Chondrocyte (in vitro differentiated cells): ENCODE measurements around the gene NUP85. TPM values are rescaled to one million over a fixed set of nuclear protein-coding genes. Genes with fewer than 3 reads are reported as not detected.

Experiments used
- DNase-seq: peaks from one replicate; pipeline ENCODE4 v3.0.0; 2021; ENCODE audit warnings: mixed read lengths, low spot score
- H3K27ac Mint-ChIP-seq: one replicate; pipeline ENCODE4 v1.8.0; 2021; ENCODE audit warnings: mild to moderate bottlenecking, moderate library complexity, mixed read lengths; ENCODE audit not compliant: unreplicated experiment
- H3K27me3 Mint-ChIP-seq: 2 replicates; pipeline ENCODE4 v1.8.0; 2021; ENCODE audit warnings: low read depth, mixed read lengths
- H3K36me3 Mint-ChIP-seq: 2 replicates; pipeline ENCODE4 v1.8.0; 2021; ENCODE audit warnings: low read depth, mixed read lengths
- H3K4me1 Mint-ChIP-seq: 2 replicates; pipeline ENCODE4 v1.8.0; 2021; ENCODE audit warnings: low read depth, mild to moderate bottlenecking, mixed read lengths
- H3K4me3 Mint-ChIP-seq: one replicate; pipeline ENCODE4 v1.8.0; 2021; ENCODE audit warnings: mild to moderate bottlenecking, moderate library complexity, mixed read lengths; ENCODE audit not compliant: unreplicated experiment
- H3K9me3 Mint-ChIP-seq: 2 replicates; pipeline ENCODE4 v1.8.0; 2021; ENCODE audit warnings: low read depth, mixed read lengths
- total RNA-seq: library from RNA; stranded (reverse); gene quantifications from 3 replicates; pipeline ENCODE4 v1.2.1, GENCODE V29; 2021
- TF ChIP-seq, protein P1 (sequence below): fragments of 200-600 bp; sonication (generic); IDR thresholded peaks from 2 replicates; pipeline ENCODE4 v1.5.0; 2021; ENCODE audit warnings: antibody characterized with exemption, mild to moderate bottlenecking, moderate library complexity

The NUP85 gene
- total RNA-seq, 1 donor from 2014 or later: 41.3 TPM

DNA sequence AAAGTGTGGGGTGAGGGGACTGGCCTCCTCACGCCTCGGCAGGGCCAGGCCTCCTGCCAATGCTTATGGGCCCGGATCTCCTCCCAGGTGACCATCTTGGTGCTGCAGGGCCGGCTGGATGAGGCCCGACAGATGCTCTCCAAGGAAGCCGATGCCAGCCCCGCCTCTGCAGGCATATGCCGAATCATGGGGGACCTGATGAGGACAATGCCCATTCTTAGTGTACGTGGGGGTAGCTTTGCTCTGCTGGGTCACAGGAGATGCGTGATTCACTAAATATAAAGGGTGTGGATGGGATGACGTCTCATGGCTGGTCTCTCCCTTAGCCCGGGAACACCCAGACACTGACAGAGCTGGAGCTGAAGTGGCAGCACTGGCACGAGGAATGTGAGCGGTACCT lies 19.5 kb downstream of the NUP85 start:
- no peaks in the 10 kb centered on the region for H3K9me3 Mint-ChIP-seq
- H3K36me3 Mint-ChIP-seq: peaks cover 23% of the 10 kb centered on the region
- H3K4me1 Mint-ChIP-seq: no peaks in the 10 kb centered on the region
- TF ChIP-seq, protein P1, sequence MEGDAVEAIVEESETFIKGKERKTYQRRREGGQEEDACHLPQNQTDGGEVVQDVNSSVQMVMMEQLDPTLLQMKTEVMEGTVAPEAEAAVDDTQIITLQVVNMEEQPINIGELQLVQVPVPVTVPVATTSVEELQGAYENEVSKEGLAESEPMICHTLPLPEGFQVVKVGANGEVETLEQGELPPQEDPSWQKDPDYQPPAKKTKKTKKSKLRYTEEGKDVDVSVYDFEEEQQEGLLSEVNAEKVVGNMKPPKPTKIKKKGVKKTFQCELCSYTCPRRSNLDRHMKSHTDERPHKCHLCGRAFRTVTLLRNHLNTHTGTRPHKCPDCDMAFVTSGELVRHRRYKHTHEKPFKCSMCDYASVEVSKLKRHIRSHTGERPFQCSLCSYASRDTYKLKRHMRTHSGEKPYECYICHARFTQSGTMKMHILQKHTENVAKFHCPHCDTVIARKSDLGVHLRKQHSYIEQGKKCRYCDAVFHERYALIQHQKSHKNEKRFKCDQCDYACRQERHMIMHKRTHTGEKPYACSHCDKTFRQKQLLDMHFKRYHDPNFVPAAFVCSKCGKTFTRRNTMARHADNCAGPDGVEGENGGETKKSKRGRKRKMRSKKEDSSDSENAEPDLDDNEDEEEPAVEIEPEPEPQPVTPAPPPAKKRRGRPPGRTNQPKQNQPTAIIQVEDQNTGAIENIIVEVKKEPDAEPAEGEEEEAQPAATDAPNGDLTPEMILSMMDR: no peak
- no peak overlapping the region for H3K27ac Mint-ChIP-seq
- DNase-seq: peak; percentile 57
- no peak overlapping the region for H3K4me3 Mint-ChIP-seq
- H3K27me3 Mint-ChIP-seq: no peaks in the 10 kb centered on the region

DNA sequence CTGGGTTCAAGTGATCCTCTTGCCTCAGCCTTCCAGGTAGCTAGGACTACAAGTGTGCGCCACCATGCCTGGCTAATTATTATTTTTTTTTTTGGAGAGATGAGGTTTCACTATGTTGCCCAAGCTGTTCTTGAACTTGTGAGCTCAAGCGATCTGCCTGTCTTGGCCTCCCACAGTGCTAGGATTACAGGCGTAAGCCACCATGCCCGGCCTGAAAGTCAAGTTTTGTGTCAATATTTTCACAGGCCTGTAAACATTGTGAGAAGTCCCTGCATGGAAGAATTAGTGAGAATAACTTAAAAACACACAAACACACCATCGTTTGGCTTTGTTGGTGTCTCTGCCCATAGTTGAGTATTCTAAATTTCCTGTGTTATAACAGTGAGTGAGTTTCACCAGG lies 22.2 kb downstream of the NUP85 start:
- Mint-ChIP-seq H3K4me1 (no peaks in the 10 kb centered on the region), H3K36me3 (peaks cover 27% of the 10 kb centered on the region), H3K9me3 (no peaks in the 10 kb centered on the region), H3K27me3 (no peaks in the 10 kb centered on the region), H3K27ac (no peak overlapping the region), H3K4me3 (no peak overlapping the region)
- no peak for DNase-seq
- TF ChIP-seq, protein P1: no peak

DNA sequence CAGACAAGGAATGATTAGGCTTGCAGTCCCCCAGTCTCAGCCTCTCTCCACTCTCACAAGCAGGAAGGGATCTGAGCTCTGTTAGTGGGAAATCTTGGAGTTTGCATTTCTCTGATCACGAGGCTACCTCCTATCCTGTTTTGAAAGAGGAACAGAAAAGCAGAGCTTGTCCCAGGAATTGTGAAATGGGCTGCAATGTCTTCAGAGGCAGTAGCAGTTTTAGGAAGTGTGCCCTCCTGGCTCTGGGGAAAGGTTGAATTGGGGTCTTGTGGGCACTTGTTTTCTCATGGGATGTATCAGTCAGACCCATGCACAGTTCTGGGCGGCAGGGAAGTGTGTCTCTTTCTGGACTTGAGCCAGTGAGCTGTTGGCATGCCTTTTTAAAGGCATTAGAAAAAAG lies 22.8 kb downstream of the NUP85 start:
- H3K27me3 Mint-ChIP-seq: no peaks in the 10 kb centered on the region
- TF ChIP-seq, protein P1: no peak
- DNase-seq: no peak

DNA sequence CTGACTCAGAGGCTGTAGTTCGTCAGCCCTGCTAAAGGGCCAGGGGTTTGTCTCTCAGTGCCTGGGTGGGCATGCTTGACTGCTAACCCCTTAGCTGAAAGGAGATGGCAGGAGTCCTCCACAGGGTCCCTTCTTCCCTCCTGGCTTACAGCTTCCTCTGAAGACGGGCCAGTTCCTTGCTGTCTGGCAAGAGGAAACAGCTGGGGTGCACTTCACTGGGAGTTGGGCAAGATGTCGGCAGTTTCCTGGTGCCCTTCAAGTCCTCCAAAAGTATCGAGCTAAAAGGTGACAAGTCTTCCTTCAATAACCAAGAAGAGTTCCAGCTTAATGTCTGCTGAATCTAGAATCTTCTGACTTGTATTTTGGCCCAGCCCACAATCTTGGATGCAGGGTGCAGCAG lies 23.4 kb downstream of the NUP85 start:
- no peak for DNase-seq
- H3K27ac Mint-ChIP-seq: no peak overlapping the region

More for the DNA sequence above, 22.8 kb downstream of the NUP85 start:
- Mint-ChIP-seq H3K9me3 (no peaks in the 10 kb centered on the region), H3K27ac (peak overlapping the region; percentile 27), H3K4me3 (no peak overlapping the region), H3K4me1 (no peaks in the 10 kb centered on the region), H3K36me3 (peaks cover 29% of the 10 kb centered on the region)

DNA sequence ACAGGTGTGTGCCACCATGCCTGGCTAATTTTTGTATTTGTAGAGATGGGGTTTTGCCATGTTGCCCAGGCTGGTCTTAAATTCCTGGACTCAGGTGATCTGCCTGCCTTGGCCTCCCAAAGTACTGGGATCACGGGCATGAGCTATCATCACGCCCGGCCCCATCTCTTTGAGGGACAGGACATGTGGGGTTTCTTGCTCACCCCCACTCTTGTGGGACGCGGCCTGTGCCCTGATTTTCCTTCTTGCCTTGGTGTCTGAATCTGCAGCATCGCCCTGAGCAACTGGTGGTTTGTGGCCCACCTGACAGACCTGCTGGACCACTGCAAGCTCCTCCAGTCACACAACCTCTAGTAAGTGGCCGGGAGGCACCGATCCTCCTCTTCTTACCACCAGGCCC lies 25.6 kb downstream of the NUP85 start:
- TF ChIP-seq, protein P1: no peak
- Mint-ChIP-seq H3K4me3 (no peak overlapping the region), H3K4me1 (no peaks in the 10 kb centered on the region), H3K36me3 (peaks cover 26% of the 10 kb centered on the region), H3K9me3 (no peaks in the 10 kb centered on the region), H3K27ac (no peak overlapping the region), H3K27me3 (no peaks in the 10 kb centered on the region)
- DNase-seq: no peak

More for the DNA sequence above, 23.4 kb downstream of the NUP85 start:
- no peaks in the 10 kb centered on the region for H3K4me1 Mint-ChIP-seq
- no peaks in the 10 kb centered on the region for H3K27me3 Mint-ChIP-seq
- no peak overlapping the region for H3K4me3 Mint-ChIP-seq
- no peaks in the 10 kb centered on the region for H3K9me3 Mint-ChIP-seq
- TF ChIP-seq, protein P1: no peak
- H3K36me3 Mint-ChIP-seq: peaks cover 28% of the 10 kb centered on the region
